HUES64 (cell line): ENCODE data around the gene RAI1.

Experiments used
- H3K27ac ChIP-seq: 2 replicates; pipeline ENCODE4 v1.7.0; 2013; ENCODE audit warnings: low read depth, low read length, inconsistent platforms
- H3K27me3 ChIP-seq: 2 replicates; pipeline ENCODE4 v1.6.1; 2013; ENCODE audit warnings: mild to moderate bottlenecking, low read length; ENCODE audit not compliant: insufficient read depth
- H3K36me3 ChIP-seq: 2 replicates; pipeline ENCODE4 v1.6.1; 2013; ENCODE audit warnings: mild to moderate bottlenecking, low read length; ENCODE audit not compliant: insufficient read depth
- H3K4me1 ChIP-seq: 2 replicates; pipeline ENCODE4 v1.6.1; 2013; ENCODE audit warnings: mild to moderate bottlenecking, low read length, moderate library complexity; ENCODE audit not compliant: insufficient read depth
- H3K4me3 ChIP-seq: 2 replicates; pipeline ENCODE4 v1.5.1; 2013; ENCODE audit warnings: mild to moderate bottlenecking, low read length, moderate library complexity
- H3K9ac ChIP-seq: 2 replicates; pipeline ENCODE4 v1.6.1; 2013; ENCODE audit warnings: mild to moderate bottlenecking, low read depth, low read length
- H3K9me3 ChIP-seq: 2 replicates; pipeline ENCODE4 v1.6.1; 2013; ENCODE audit warnings: low read depth, low read length; ENCODE audit not compliant: insufficient read depth
- WGBS: fragments of 150-250, 120-280 bp; methylation state at CpG from one replicate; pipeline ENCODE4 v1.1.7; 2013; ENCODE audit warnings: missing lambda C conversion rate; 5-methylcytosine and 5-hydroxymethylcytosine counted together

The RAI1 gene

DNA sequence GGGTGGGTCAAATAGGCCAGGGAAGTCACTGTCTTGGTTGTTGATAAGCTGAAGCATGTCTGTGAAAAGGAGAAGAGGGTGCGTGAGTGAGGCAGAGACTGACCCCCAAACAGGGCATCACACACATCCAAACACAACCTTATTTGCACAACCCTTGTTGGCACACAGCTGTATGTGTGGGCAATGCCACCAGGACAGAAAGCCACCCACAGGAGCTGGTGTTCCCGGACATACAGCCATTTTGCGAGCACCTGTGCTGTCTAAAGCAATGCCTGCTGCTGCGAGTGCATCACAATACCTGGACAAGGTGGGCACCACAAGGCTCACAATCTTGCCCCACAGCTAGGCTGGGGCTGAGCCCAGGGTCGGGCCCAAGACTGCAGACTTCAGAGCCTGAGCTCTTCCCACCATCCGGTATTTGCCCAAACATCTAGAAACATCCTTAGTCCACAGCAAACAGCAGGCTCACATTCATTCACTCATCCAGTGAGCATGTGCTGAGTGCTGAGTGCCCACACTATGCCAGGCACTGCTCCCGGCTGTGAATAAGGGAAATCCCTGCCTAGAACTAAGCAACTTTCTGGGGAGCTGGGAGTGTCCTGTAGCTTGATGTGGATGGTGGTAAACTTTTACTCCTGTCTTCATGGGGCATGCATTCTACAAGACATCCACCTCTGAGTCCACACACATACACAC lies 139.4 kb downstream of the RAI1 start:
- Histone ChIP-seq H3K4me3 (no peak overlapping the region), H3K9ac (no peak overlapping the region), H3K36me3 (peaks cover 43% of the 10 kb centered on the region)

DNA sequence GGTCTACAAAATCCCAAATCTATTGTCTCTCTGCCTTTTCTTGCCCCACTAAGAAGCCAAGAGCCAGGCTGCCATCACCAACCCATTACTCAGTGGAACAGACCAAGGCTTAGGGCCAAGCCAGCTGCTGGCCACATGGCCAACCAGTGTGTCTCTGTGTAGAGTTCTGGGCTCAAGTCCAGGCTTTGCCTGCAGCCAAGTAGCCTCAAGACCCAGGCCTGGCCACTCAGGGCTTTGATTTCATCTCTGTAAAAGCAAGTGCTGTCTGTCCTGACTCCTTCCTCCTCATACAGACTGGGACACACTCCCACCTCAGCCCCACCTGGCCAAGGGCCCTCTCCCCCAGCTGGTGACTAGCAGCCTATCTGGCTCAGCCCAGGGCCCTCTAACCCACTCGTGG lies 140.9 kb downstream of the RAI1 start:
- H3K4me1 ChIP-seq, result peaks cover 23% of the 10 kb centered on the region
- H3K27ac ChIP-seq, result no peak overlapping the region

More for the DNA sequence above, 139.4 kb downstream of the RAI1 start:
- WGBS, result 87% methylated on average over 6 of the region's 7 CpGs
- 0 out of 2 replicates have a peak, but pooled peaks cover 5% of the 10 kb centered on the region for H3K27me3 ChIP-seq
- peaks cover 19% of the 10 kb centered on the region for H3K4me1 ChIP-seq
- no peaks in the 10 kb centered on the region for H3K9me3 ChIP-seq
- no peak overlapping the region for H3K27ac ChIP-seq

DNA sequence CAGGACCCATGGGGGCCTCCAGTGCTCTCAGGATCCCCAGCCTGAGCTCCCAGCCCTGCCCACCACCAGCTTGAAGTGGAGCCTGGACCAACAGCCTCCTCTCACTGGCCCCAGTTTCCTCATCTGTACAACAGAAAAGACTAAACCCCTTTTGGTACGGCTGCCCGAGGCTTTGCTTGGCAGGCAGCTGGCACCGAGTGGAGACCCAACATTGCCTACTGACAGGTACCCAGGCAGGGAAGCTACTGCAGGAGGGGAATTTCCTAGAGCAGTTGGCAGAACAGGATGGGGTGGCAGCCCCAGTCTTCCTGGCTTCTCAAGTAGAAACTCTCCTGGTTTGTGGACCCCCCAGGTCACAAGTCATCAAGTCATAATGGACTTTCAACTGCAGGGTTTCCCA lies 141.4 kb downstream of the RAI1 start:
- Histone ChIP-seq H3K9me3 (no peaks in the 10 kb centered on the region), H3K36me3 (peaks cover 25% of the 10 kb centered on the region), H3K4me3 (no peak overlapping the region), H3K4me1 (peaks cover 23% of the 10 kb centered on the region), H3K27ac (no peak overlapping the region), H3K27me3 (0 out of 2 replicates have a peak, but pooled peaks cover 5% of the 10 kb centered on the region), H3K9ac (no peak overlapping the region)
- WGBS, result 96% methylated on average over 3 of the region's 3 CpGs

More for the DNA sequence above, 140.9 kb downstream of the RAI1 start:
- Histone ChIP-seq H3K9me3 (no peaks in the 10 kb centered on the region), H3K36me3 (peaks cover 29% of the 10 kb centered on the region), H3K27me3 (0 out of 2 replicates have a peak, but pooled peaks cover 5% of the 10 kb centered on the region), H3K4me3 (no peak overlapping the region), H3K9ac (no peak overlapping the region)
- 74% methylated on average over 1 of the region's 1 CpG for WGBS

DNA sequence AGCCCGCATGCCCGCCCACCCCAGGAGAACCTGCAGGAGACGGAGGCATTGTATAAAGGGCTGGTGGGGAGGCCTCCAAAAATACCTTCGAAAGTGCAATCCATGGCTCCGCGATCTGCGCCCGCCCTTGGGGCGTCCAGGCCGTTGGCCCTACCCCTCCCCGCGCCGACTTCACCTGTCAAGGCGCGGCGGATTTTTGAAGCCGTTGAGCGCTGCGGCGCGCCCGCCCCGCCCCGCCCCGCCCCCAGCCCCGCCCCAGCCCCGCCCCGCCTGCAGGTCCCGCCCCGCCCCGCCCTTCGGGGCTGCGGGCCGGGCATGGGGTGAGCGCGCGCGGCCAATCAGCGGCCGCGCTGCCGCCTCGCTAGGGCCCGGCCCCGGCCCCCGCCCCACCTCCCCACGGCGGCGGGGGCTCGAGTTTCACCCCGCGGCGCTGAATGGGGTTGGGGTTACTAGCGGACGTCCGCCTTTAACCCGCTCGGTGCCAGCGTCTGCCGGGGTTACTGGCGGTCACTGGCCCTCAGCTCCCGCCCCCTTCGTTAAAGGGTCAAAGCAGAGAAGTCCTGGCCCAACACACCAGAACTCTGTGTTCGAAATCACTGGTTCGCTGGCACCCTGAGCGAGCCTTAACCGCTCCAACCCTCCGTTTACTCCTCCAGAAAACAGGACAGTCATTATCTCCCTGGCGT lies 142.3 kb downstream of the RAI1 start:
- peaks cover 23% of the 10 kb centered on the region for H3K4me1 ChIP-seq
- WGBS, result 2% methylated on average over 69 of the region's 69 CpGs

DNA sequence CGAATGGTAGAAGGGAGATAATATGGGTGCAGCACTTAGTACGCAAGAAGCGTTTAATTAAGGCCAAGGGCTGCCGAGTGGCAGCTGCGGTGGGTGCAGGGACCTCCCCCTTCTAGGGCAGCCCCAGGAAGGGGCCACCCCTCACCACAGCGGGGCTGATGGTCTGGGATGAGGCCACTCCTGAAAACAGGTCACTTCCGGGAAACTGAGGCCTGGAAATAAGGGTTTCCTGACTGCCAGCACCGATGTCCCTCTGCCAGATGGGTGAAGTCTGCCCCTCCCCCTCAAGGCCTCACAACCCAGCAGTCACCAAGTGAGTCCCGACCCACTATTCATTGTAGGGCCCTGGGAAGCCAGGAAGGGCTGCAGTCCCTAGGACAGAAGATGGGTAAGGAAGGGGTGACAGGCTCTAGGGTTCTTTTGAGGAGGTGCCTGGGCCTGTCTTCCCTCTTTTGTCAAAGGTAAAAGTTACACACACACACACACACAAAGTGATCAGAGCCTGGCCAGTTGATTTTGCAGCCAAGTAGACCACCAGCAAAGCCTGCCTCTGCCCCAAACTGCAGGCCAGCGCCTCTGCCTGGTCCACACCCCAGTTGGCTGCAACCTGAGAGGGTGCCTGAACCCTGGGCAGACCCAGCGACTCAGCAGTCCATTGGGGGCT lies 143.0 kb downstream of the RAI1 start:
- H3K36me3 ChIP-seq, result peaks cover 12% of the 10 kb centered on the region
- H3K9me3 ChIP-seq, result no peaks in the 10 kb centered on the region
- peaks cover 23% of the 10 kb centered on the region for H3K4me1 ChIP-seq

More for the DNA sequence above, 142.3 kb downstream of the RAI1 start:
- Histone ChIP-seq H3K4me3 (peak overlapping the region; percentile 49), H3K9ac (no peak overlapping the region), H3K9me3 (no peaks in the 10 kb centered on the region), H3K27ac (peak overlapping the region; percentile 51; the same call in 1 of the 2 replicates), H3K27me3 (0 out of 2 replicates have a peak, but pooled peaks cover 5% of the 10 kb centered on the region), H3K36me3 (peaks cover 19% of the 10 kb centered on the region)

DNA sequence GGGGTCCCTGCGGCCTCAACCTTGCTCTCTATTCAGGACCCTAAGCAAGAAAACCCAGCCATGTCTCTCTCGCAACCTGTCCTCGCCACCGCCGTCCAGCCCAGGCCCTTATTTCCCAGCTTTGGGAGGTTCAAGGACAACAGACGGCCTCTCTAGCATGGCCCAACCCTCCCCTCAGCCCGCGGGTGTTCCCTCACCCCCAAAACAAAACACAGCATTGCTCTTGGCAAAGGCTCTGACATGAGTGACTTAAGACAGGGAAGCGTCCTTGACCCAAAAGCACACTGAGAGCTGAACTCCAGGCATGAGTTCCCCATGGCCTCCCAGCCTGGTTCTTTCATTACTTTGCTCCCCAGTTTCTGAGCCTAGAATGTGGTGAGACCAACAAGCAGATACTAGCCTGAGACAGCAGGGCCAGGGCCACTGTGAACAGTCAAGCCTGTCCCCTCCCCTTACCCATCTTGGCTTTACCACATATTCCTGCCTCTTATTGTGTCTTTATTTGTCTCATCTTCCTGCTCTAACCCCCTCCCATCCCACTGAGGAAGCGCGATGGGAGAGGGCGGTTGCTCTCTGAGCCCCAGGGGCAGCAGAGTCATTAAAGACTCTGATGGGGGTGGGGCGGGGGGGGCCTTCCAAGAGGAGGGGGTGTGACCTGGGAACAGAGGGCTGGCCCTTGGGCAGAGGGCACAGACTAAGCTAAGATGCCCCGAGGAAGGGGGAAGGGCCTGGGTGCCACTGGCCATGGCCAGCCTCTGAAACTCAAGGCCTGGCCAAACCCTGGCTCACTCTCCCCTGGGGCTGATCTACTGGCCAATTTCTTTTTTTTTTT lies 143.7 kb downstream of the RAI1 start:
- Histone ChIP-seq H3K36me3 (0 out of 2 replicates have a peak, but pooled peaks cover 5% of the 10 kb centered on the region), H3K4me3 (no peak overlapping the region), H3K9ac (no peak overlapping the region), H3K9me3 (no peaks in the 10 kb centered on the region), H3K4me1 (peaks cover 23% of the 10 kb centered on the region), H3K27me3 (0 out of 2 replicates have a peak, but pooled peaks cover 5% of the 10 kb centered on the region), H3K27ac (peak overlapping the region; percentile 18; the same call in 1 of the 2 replicates)
- WGBS, result 46% methylated on average over 14 of the region's 14 CpGs

More for the DNA sequence above, 143.0 kb downstream of the RAI1 start:
- no peak overlapping the region for H3K9ac ChIP-seq
- peak overlapping the region; percentile 49 for H3K4me3 ChIP-seq
- 0 out of 2 replicates have a peak, but pooled peaks cover 5% of the 10 kb centered on the region for H3K27me3 ChIP-seq
- peak overlapping the region; percentile 51; the same call in 1 of the 2 replicates for H3K27ac ChIP-seq
- WGBS, result 38% methylated on average over 11 of the region's 11 CpGs

DNA sequence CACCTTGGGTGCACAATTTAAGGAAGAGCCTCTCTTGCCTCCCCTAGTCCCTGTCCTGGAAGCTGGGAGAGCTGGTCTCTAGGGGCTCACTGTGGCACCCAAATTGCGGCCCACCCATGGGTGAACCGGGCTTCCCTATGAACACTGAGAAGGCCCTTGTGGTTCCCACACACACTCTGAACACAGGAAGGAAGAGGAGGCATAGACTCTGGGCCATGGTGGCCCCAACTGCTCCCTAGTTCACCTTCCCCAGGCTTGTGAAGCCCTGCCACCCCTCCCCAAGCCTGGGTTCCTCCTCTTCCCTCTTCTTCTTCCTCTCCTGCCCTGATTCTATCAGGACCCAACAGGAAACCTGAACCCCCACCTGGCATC lies 145.1 kb downstream of the RAI1 start:
- H3K9me3 ChIP-seq, result no peaks in the 10 kb centered on the region
- H3K27me3 ChIP-seq, result 0 out of 2 replicates have a peak, but pooled peaks cover 5% of the 10 kb centered on the region
- 85% methylated on average over 2 of the region's 2 CpGs for WGBS
- peaks cover 23% of the 10 kb centered on the region for H3K4me1 ChIP-seq
- H3K36me3 ChIP-seq, result no peaks in the 10 kb centered on the region
- no peak overlapping the region for H3K4me3 ChIP-seq
- H3K9ac ChIP-seq, result no peak overlapping the region
- no peak overlapping the region for H3K27ac ChIP-seq

DNA sequence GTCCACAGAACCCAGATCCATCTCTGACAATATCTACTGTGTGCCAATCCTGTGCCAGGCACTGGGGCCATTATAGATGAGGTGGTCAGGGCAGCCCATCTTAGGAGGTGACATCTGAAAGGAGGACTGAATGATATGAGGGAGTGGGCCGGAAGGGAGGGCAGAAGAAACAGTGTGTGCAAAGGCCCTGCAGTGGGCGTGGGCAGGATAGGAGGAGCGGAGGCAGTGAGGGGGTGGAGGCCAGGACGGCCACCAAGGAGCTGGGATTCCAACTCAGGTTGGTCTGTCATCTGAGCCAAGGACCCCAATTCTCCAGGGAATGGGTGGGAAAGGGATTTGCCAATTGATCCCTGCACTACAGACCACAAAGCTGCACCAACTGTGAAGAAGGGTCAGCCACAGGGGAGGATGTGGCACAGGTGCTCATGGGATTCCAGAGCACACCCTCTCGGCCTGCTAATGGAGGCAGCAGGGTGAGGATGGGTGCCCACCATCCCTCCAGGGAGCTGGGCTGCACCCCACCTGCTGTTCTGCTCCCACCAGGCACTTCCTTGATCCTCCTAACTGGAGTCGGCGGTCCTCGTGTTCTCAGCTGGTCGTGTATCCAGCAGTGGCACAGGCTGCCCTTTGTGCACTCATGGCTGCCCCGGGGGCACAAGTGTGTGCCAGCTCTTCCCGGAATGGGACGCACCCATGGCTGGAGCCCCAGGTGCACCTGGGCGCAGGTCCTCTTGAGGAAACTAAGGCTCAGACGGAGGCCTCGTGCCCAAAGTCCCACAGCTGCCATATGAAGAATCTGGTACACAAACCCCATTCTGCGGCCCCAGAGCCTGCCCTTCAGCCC lies 145.9 kb downstream of the RAI1 start:
- no peak overlapping the region for H3K9ac ChIP-seq
- H3K27ac ChIP-seq, result no peak overlapping the region
- WGBS, result 93% methylated on average over 16 of the region's 16 CpGs
- H3K9me3 ChIP-seq, result no peaks in the 10 kb centered on the region
- peaks cover 23% of the 10 kb centered on the region for H3K4me1 ChIP-seq
- no peak overlapping the region for H3K4me3 ChIP-seq
- 0 out of 2 replicates have a peak, but pooled peaks cover 5% of the 10 kb centered on the region for H3K27me3 ChIP-seq
- peaks cover 8% of the 10 kb centered on the region; the same call in 1 of the 2 replicates for H3K36me3 ChIP-seq

DNA sequence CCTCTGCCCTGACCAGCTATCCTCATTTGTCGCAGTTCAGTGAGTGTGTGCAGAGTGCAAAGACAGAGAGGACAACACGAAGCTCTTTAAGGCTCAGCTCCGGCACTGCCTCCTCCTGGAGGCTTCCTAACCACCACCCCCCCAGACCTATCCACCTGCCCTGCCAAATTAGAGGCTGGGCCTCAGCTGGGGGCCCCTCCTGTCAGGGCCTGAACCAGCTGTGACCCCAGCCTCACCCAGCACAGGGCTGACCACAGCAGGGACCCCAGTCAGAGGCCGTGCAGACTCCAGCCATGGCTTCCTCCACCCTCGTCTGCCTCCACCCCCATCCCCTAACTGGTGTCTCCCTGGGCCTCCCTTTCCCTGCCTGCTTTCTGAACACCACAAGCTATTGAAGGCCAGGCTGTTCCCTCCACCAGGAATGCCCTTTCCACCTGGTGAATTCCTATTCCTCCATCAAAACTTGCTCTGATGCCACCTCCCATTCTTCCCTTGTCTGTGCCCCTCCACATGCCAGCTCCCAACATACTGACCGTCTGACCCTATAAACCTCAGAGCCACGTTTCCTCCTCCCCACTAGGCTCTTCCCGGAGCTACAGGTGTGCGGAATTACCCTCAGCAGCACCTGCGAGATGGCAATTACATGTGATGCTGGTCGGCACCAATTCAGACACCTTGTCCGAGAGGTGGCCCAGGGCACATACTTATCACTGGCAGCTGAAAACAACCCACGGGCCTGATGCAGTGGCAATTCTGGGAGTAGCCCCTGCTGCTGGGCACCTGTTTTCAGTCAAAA lies 146.8 kb downstream of the RAI1 start:
- 92% methylated on average over 13 of the region's 13 CpGs for WGBS
- Histone ChIP-seq H3K27ac (no peak overlapping the region), H3K4me3 (no peak overlapping the region), H3K9ac (no peak overlapping the region), H3K36me3 (peaks cover 10% of the 10 kb centered on the region; the same call in 1 of the 2 replicates), H3K4me1 (peaks cover 21% of the 10 kb centered on the region), H3K27me3 (0 out of 2 replicates have a peak, but pooled peaks cover 2% of the 10 kb centered on the region), H3K9me3 (no peaks in the 10 kb centered on the region)
